GM12892 (cell line): Measurements from ENCODE around the gene ACOT2.

ENCODE experiments used
- POLR2A ChIP-seq: IDR thresholded peaks from 2 replicates; pipeline ENCODE4 v1.6.1; 2011; ENCODE audit warnings: low read depth, low read length, control low read depth
- POLR2AphosphoS5 ChIP-seq: IDR thresholded peaks from 2 replicates; pipeline ENCODE4 v1.6.1; 2011; ENCODE audit warnings: low read depth, low read length, control low read depth
- TAF1 ChIP-seq: IDR thresholded peaks from 2 replicates; pipeline ENCODE4 v1.6.1; 2011; ENCODE audit warnings: low read depth, mild to moderate bottlenecking, control low read depth, low read length, borderline replicate concordance

DNA sequence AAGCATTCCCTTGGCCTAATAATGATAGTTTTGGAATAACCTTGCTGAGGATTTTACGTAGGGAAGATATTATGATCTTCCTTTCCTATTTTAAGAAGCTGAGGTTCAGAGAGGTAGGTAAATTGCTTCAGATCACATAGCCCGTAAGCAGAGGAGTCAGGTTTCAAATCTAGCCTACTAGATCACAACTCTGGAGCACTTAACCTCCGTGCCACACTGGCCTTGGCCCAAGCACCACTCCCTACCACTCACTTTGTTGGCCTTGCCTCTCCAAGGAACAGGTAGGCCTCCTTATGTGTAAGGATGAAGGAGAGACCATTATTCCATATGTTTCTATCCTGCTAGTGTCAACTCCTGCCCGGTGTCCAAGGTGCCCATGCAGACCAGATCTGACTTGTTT lies 44.5 kb upstream of the ACOT2 start:
- TF ChIP-seq TAF1 (no peak), POLR2A (no peak), POLR2AphosphoS5 (no peak)
